Measurements from ENCODE around the gene ABCA13.

ABCA13 gene

GRCh38 chr7:48237354-48237753, 66.1 kb downstream of the ABCA13 start:
- POLR2A ChIA-PET: no interaction called here
- no peak for DNase-seq (ENCODE audit: extremely low spot score)
- TF ChIP-seq PKNOX1 (IDR thresholded peaks at IDR 0.05): no peak
- no peak for TF ChIP-seq NFRKB (IDR thresholded peaks at IDR 0.05)
- TF ChIP-seq HDGF (IDR thresholded peaks at IDR 0.05; ENCODE audit: borderline replicate concordance): no peak
- no peak for TF ChIP-seq FOXM1 (IDR thresholded peaks at IDR 0.05; ENCODE audit: borderline replicate concordance)
- no peak for TF ChIP-seq CTBP1 (IDR thresholded peaks at IDR 0.05; ENCODE audit: borderline replicate concordance)
- no peak for TF ChIP-seq SP1 (IDR thresholded peaks at IDR 0.05)
- TF ChIP-seq FOXA1 (IDR thresholded peaks at IDR 0.05): no peak
- TF ChIP-seq LEF1 (IDR thresholded peaks at IDR 0.05; ENCODE audit: borderline replicate concordance): no peak
- TF ChIP-seq L3MBTL2 (conservative IDR thresholded peaks at IDR 0.05): no peak
- no peak for TF ChIP-seq ZNF384 (IDR thresholded peaks at IDR 0.05)
- no peak for TF ChIP-seq TARDBP (IDR thresholded peaks at IDR 0.05)
- TF ChIP-seq ARNT (IDR thresholded peaks at IDR 0.05): no peak
- no peak for TF ChIP-seq BHLHE40 (IDR thresholded peaks at IDR 0.05; ENCODE audit: borderline replicate concordance)
- TF ChIP-seq ELF4 (IDR thresholded peaks at IDR 0.05): no peak
- no peak for TF ChIP-seq SUZ12 (IDR thresholded peaks at IDR 0.05)
- TF ChIP-seq FOXK2 (IDR thresholded peaks at IDR 0.05): no peak
- CTCF ChIA-PET: no interaction called here

- TF ChIP-seq SP1 (IDR thresholded peaks at IDR 0.05) (no peak), FOXM1 (IDR thresholded peaks at IDR 0.05; ENCODE audit: borderline replicate concordance) (no peak), ZNF384 (IDR thresholded peaks at IDR 0.05) (no peak), HDGF (IDR thresholded peaks at IDR 0.05; ENCODE audit: borderline replicate concordance) (no peak), TARDBP (IDR thresholded peaks at IDR 0.05) (no peak), BHLHE40 (IDR thresholded peaks at IDR 0.05; ENCODE audit: borderline replicate concordance) (no peak), SUZ12 (IDR thresholded peaks at IDR 0.05) (no peak), L3MBTL2 (conservative IDR thresholded peaks at IDR 0.05) (no peak), ARNT (IDR thresholded peaks at IDR 0.05) (no peak), ELF4 (IDR thresholded peaks at IDR 0.05) (no peak), CTBP1 (IDR thresholded peaks at IDR 0.05; ENCODE audit: borderline replicate concordance) (no peak), PKNOX1 (IDR thresholded peaks at IDR 0.05) (no peak)
- POLR2A ChIA-PET: no interaction called here
- no peak for DNase-seq (ENCODE audit: extremely low spot score)
- CTCF ChIA-PET: no interaction called here
Measured at GRCh38 chr7:48242846-48243245, 71.6 kb downstream of the ABCA13 start.

GRCh38 chr7:48244864-48245271, 73.6 kb downstream of the ABCA13 start:
- TF ChIP-seq FOXK2 (IDR thresholded peaks at IDR 0.05) (no peak), TARDBP (IDR thresholded peaks at IDR 0.05) (no peak), L3MBTL2 (conservative IDR thresholded peaks at IDR 0.05) (no peak), HDGF (IDR thresholded peaks at IDR 0.05; ENCODE audit: borderline replicate concordance) (no peak), NFRKB (IDR thresholded peaks at IDR 0.05) (no peak), FOXA1 (IDR thresholded peaks at IDR 0.05) (no peak), ARNT (IDR thresholded peaks at IDR 0.05) (no peak), SUZ12 (IDR thresholded peaks at IDR 0.05) (no peak), BHLHE40 (IDR thresholded peaks at IDR 0.05; ENCODE audit: borderline replicate concordance) (no peak), SP1 (IDR thresholded peaks at IDR 0.05) (no peak), ZNF384 (IDR thresholded peaks at IDR 0.05) (no peak), LEF1 (IDR thresholded peaks at IDR 0.05; ENCODE audit: borderline replicate concordance) (no peak), PKNOX1 (IDR thresholded peaks at IDR 0.05) (no peak), CTBP1 (IDR thresholded peaks at IDR 0.05; ENCODE audit: borderline replicate concordance) (no peak)
- CTCF ChIA-PET: no interaction called here
- POLR2A ChIA-PET: no interaction called here

GRCh38 chr7:48245751-48246472, 74.7 kb downstream of the ABCA13 start:
- no peak for DNase-seq (ENCODE audit: extremely low spot score)
- TF ChIP-seq PKNOX1 (IDR thresholded peaks at IDR 0.05): no peak
- no peak for TF ChIP-seq LEF1 (IDR thresholded peaks at IDR 0.05; ENCODE audit: borderline replicate concordance)
- TF ChIP-seq BHLHE40 (IDR thresholded peaks at IDR 0.05; ENCODE audit: borderline replicate concordance): no peak
- no peak for TF ChIP-seq CTBP1 (IDR thresholded peaks at IDR 0.05; ENCODE audit: borderline replicate concordance)
- no peak for TF ChIP-seq SP1 (IDR thresholded peaks at IDR 0.05)
- no peak for TF ChIP-seq NFRKB (IDR thresholded peaks at IDR 0.05)
- TF ChIP-seq FOXA1 (IDR thresholded peaks at IDR 0.05): no peak
- TF ChIP-seq ARNT (IDR thresholded peaks at IDR 0.05): no peak
- TF ChIP-seq ZNF384 (IDR thresholded peaks at IDR 0.05): no peak
- no peak for TF ChIP-seq FOXK2 (IDR thresholded peaks at IDR 0.05)
- no peak for TF ChIP-seq HDGF (IDR thresholded peaks at IDR 0.05; ENCODE audit: borderline replicate concordance)
- no peak for TF ChIP-seq SUZ12 (IDR thresholded peaks at IDR 0.05)
- no peak for TF ChIP-seq TARDBP (IDR thresholded peaks at IDR 0.05)
- no peak for TF ChIP-seq L3MBTL2 (conservative IDR thresholded peaks at IDR 0.05)
- no peak for TF ChIP-seq ELF4 (IDR thresholded peaks at IDR 0.05)
- no peak for TF ChIP-seq FOXM1 (IDR thresholded peaks at IDR 0.05; ENCODE audit: borderline replicate concordance)
- ChIA-PET POLR2A (no interaction called here), CTCF (no interaction called here)

More at GRCh38 chr7:48244864-48245271, 73.6 kb downstream of the ABCA13 start:
- no peak for DNase-seq (ENCODE audit: extremely low spot score)

GRCh38 chr7:48249166-48249565, 77.9 kb downstream of the ABCA13 start:
- TF ChIP-seq BHLHE40 (IDR thresholded peaks at IDR 0.05; ENCODE audit: borderline replicate concordance): no peak
- no peak for TF ChIP-seq HDGF (IDR thresholded peaks at IDR 0.05; ENCODE audit: borderline replicate concordance)
- no peak for TF ChIP-seq SUZ12 (IDR thresholded peaks at IDR 0.05)
- no peak for TF ChIP-seq PKNOX1 (IDR thresholded peaks at IDR 0.05)
- TF ChIP-seq ZNF384 (IDR thresholded peaks at IDR 0.05): no peak
- no peak for TF ChIP-seq FOXA1 (IDR thresholded peaks at IDR 0.05)
- no peak for TF ChIP-seq NFRKB (IDR thresholded peaks at IDR 0.05)
- TF ChIP-seq L3MBTL2 (conservative IDR thresholded peaks at IDR 0.05): no peak
- TF ChIP-seq LEF1 (IDR thresholded peaks at IDR 0.05; ENCODE audit: borderline replicate concordance): no peak
- TF ChIP-seq CTBP1 (IDR thresholded peaks at IDR 0.05; ENCODE audit: borderline replicate concordance): no peak
- TF ChIP-seq ARNT (IDR thresholded peaks at IDR 0.05): no peak
- TF ChIP-seq TARDBP (IDR thresholded peaks at IDR 0.05): no peak
- no peak for TF ChIP-seq FOXM1 (IDR thresholded peaks at IDR 0.05; ENCODE audit: borderline replicate concordance)
- no peak for TF ChIP-seq FOXK2 (IDR thresholded peaks at IDR 0.05)
- TF ChIP-seq ELF4 (IDR thresholded peaks at IDR 0.05): no peak
- TF ChIP-seq SP1 (IDR thresholded peaks at IDR 0.05): no peak
- ChIA-PET CTCF (no interaction called here), POLR2A (no interaction called here)
- no peak for DNase-seq (ENCODE audit: extremely low spot score)
